Measurements from ENCODE around the gene SLC6A17.

The SLC6A17 gene

GRCh38 chr1:110130989-110131388 is 19.3 kb upstream of the SLC6A17 start:
- H3K79me1 ChIP-seq (ENCODE audit: low read length) = no peaks in the 10 kb centered on the region
- DNase-seq = no peak

DNA sequence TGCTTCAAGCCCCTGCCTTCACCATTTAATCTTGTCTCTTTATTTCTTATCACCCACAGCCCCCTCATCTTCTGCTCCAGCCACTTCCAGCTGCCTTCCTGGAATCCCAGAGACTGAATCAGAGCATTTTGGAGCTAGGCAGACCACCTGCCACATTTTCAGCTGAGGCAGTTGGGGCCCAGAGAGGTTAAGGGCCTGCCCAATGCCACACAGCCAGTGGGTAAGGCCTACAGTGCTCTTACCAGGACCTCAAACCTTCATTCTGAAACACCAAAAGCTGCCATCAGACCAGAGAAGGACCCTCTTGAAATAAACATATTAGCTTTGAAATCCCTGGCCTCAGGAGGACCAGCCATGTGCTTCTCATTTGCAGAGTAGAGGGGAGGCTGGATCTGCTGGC is 17.6 kb upstream of the SLC6A17 start:
- Histone ChIP-seq H3K27me3 (ENCODE audit: insufficient read depth, low read length) (peaks cover 2% of the 10 kb centered on the region), H3K79me1 (ENCODE audit: low read length) (no peaks in the 10 kb centered on the region), H2BK120ac (ENCODE audit: insufficient read depth, low read length, poor library complexity) (no peak overlapping the region), H3K4me1 (ENCODE audit: control insufficient read depth in 1 of 2, insufficient read depth in 2 of 2, low read length in 2 of 2) (no peaks in the 10 kb centered on the region), H3K14ac (ENCODE audit: low read length) (no peak overlapping the region), H4K8ac (ENCODE audit: low read depth, low read length) (no peak overlapping the region), H3K79me2 (ENCODE audit: control insufficient read depth, insufficient read depth, low read length, poor library complexity) (no peaks in the 10 kb centered on the region), H2AK5ac (ENCODE audit: low read length) (no peak overlapping the region), H3K4me2 (ENCODE audit: low read length) (no peak overlapping the region), H3K4ac (ENCODE audit: low read depth, low read length) (no peak overlapping the region), H3K9ac (ENCODE audit: low read length) (no peak overlapping the region), H4K91ac (ENCODE audit: low read depth, low read length) (no peak overlapping the region), H4K12ac (ENCODE audit: low read depth, low read length) (no peak overlapping the region), H3K4me3 (ENCODE audit: low read depth, low read length) (no peak overlapping the region), H3K9me3 (ENCODE audit: insufficient read depth, low read depth, low read length) (no peaks in the 10 kb centered on the region), H2BK5ac (ENCODE audit: low read depth, low read length, poor library complexity) (no peak overlapping the region), H3K36me3 (ENCODE audit: control insufficient read depth in 1 of 2, insufficient read depth in 2 of 2, low read length in 2 of 2) (no peaks in the 10 kb centered on the region), H3K18ac (ENCODE audit: low read length) (no peak overlapping the region), H2AFZ (ENCODE audit: insufficient read depth, low read length, poor library complexity) (no peak overlapping the region), H2BK12ac (ENCODE audit: low read length) (no peak overlapping the region), H3K23ac (ENCODE audit: low read length) (no peak overlapping the region), H3K27ac (ENCODE audit: low read depth, low read length) (no peak overlapping the region)
- no peak for DNase-seq

More at GRCh38 chr1:110130989-110131388, 19.3 kb upstream of the SLC6A17 start:
- Histone ChIP-seq H2AK5ac (ENCODE audit: low read length) (no peak overlapping the region), H4K8ac (ENCODE audit: low read depth, low read length) (no peak overlapping the region), H3K27me3 (ENCODE audit: insufficient read depth, low read length) (peaks cover 2% of the 10 kb centered on the region), H2BK5ac (ENCODE audit: low read depth, low read length, poor library complexity) (no peak overlapping the region), H4K12ac (ENCODE audit: low read depth, low read length) (no peak overlapping the region), H3K18ac (ENCODE audit: low read length) (no peak overlapping the region), H3K27ac (ENCODE audit: low read depth, low read length) (no peak overlapping the region), H3K79me2 (ENCODE audit: control insufficient read depth, insufficient read depth, low read length, poor library complexity) (no peaks in the 10 kb centered on the region), H3K9ac (ENCODE audit: low read length) (no peak overlapping the region), H3K23ac (ENCODE audit: low read length) (no peak overlapping the region), H2BK12ac (ENCODE audit: low read length) (no peak overlapping the region), H4K91ac (ENCODE audit: low read depth, low read length) (no peak overlapping the region), H3K4me1 (ENCODE audit: control insufficient read depth in 1 of 2, insufficient read depth in 2 of 2, low read length in 2 of 2) (no peaks in the 10 kb centered on the region), H2BK120ac (ENCODE audit: insufficient read depth, low read length, poor library complexity) (no peak overlapping the region), H3K9me3 (ENCODE audit: insufficient read depth, low read depth, low read length) (no peaks in the 10 kb centered on the region), H3K4me3 (ENCODE audit: low read depth, low read length) (no peak overlapping the region), H3K4ac (ENCODE audit: low read depth, low read length) (no peak overlapping the region), H2AFZ (ENCODE audit: insufficient read depth, low read length, poor library complexity) (no peak overlapping the region), H3K4me2 (ENCODE audit: low read length) (no peak overlapping the region), H3K36me3 (ENCODE audit: control insufficient read depth in 1 of 2, insufficient read depth in 2 of 2, low read length in 2 of 2) (no peaks in the 10 kb centered on the region), H3K14ac (ENCODE audit: low read length) (no peak overlapping the region)
- no CpG with 5 or more reads among the region's 7 CpGs for WGBS (ENCODE audit: extremely low coverage, insufficient coverage, insufficient read length)

- no peak overlapping the region for H2AK5ac ChIP-seq (ENCODE audit: low read length)
- no peak overlapping the region for H2BK12ac ChIP-seq (ENCODE audit: low read length)
- H4K8ac ChIP-seq (ENCODE audit: low read depth, low read length) = no peak overlapping the region
- no peak overlapping the region for H3K27ac ChIP-seq (ENCODE audit: low read depth, low read length)
- no peak overlapping the region for H2BK120ac ChIP-seq (ENCODE audit: insufficient read depth, low read length, poor library complexity)
- no peak overlapping the region for H3K4me2 ChIP-seq (ENCODE audit: low read length)
- peaks cover 2% of the 10 kb centered on the region for H3K27me3 ChIP-seq (ENCODE audit: insufficient read depth, low read length)
- H2BK5ac ChIP-seq (ENCODE audit: low read depth, low read length, poor library complexity) = no peak overlapping the region
- no peak overlapping the region for H3K4ac ChIP-seq (ENCODE audit: low read depth, low read length)
- no peak overlapping the region for H4K12ac ChIP-seq (ENCODE audit: low read depth, low read length)
- no peak overlapping the region for H3K4me3 ChIP-seq (ENCODE audit: low read depth, low read length)
- H3K9ac ChIP-seq (ENCODE audit: low read length) = no peak overlapping the region
- WGBS (ENCODE audit: extremely low coverage, insufficient coverage, insufficient read length) = no CpG with 5 or more reads among the region's 4 CpGs
- no peaks in the 10 kb centered on the region for H3K79me1 ChIP-seq (ENCODE audit: low read length)
- H4K91ac ChIP-seq (ENCODE audit: low read depth, low read length) = no peak overlapping the region
- no peak for DNase-seq
- H3K36me3 ChIP-seq (ENCODE audit: control insufficient read depth in 1 of 2, insufficient read depth in 2 of 2, low read length in 2 of 2) = no peaks in the 10 kb centered on the region
- no peaks in the 10 kb centered on the region for H3K4me1 ChIP-seq (ENCODE audit: control insufficient read depth in 1 of 2, insufficient read depth in 2 of 2, low read length in 2 of 2)
- H3K79me2 ChIP-seq (ENCODE audit: control insufficient read depth, insufficient read depth, low read length, poor library complexity) = no peaks in the 10 kb centered on the region
- no peak overlapping the region for H3K14ac ChIP-seq (ENCODE audit: low read length)
- no peak overlapping the region for H2AFZ ChIP-seq (ENCODE audit: insufficient read depth, low read length, poor library complexity)
- no peaks in the 10 kb centered on the region for H3K9me3 ChIP-seq (ENCODE audit: insufficient read depth, low read depth, low read length)
- no peak overlapping the region for H3K18ac ChIP-seq (ENCODE audit: low read length)
- H3K23ac ChIP-seq (ENCODE audit: low read length) = no peak overlapping the region
Measured at GRCh38 chr1:110133436-110133835, 16.9 kb upstream of the SLC6A17 start.

GRCh38 chr1:110134050-110134595 is 16.2 kb upstream of the SLC6A17 start:
- H2BK5ac ChIP-seq (ENCODE audit: low read depth, low read length, poor library complexity) = no peak overlapping the region
- no CpG with 5 or more reads among the region's 11 CpGs for WGBS (ENCODE audit: extremely low coverage, insufficient coverage, insufficient read length)
- H3K18ac ChIP-seq (ENCODE audit: low read length) = no peak overlapping the region
- no peak overlapping the region for H3K23ac ChIP-seq (ENCODE audit: low read length)
- H4K8ac ChIP-seq (ENCODE audit: low read depth, low read length) = no peak overlapping the region
- no peak overlapping the region for H3K4me3 ChIP-seq (ENCODE audit: low read depth, low read length)
- H3K36me3 ChIP-seq (ENCODE audit: control insufficient read depth in 1 of 2, insufficient read depth in 2 of 2, low read length in 2 of 2) = no peaks in the 10 kb centered on the region
- H3K4ac ChIP-seq (ENCODE audit: low read depth, low read length) = no peak overlapping the region
- no peak overlapping the region for H2AFZ ChIP-seq (ENCODE audit: insufficient read depth, low read length, poor library complexity)
- no peak overlapping the region for H4K12ac ChIP-seq (ENCODE audit: low read depth, low read length)
- H3K27ac ChIP-seq (ENCODE audit: low read depth, low read length) = no peak overlapping the region
- H3K27me3 ChIP-seq (ENCODE audit: insufficient read depth, low read length) = peaks cover 2% of the 10 kb centered on the region
- no peaks in the 10 kb centered on the region for H3K9me3 ChIP-seq (ENCODE audit: insufficient read depth, low read depth, low read length)
- no peaks in the 10 kb centered on the region for H3K4me1 ChIP-seq (ENCODE audit: control insufficient read depth in 1 of 2, insufficient read depth in 2 of 2, low read length in 2 of 2)
- no peak overlapping the region for H3K14ac ChIP-seq (ENCODE audit: low read length)
- no peak overlapping the region for H2BK12ac ChIP-seq (ENCODE audit: low read length)
- no peak overlapping the region for H4K91ac ChIP-seq (ENCODE audit: low read depth, low read length)
- no peak overlapping the region for H2BK120ac ChIP-seq (ENCODE audit: insufficient read depth, low read length, poor library complexity)
- no peak overlapping the region for H2AK5ac ChIP-seq (ENCODE audit: low read length)
- no peaks in the 10 kb centered on the region for H3K79me1 ChIP-seq (ENCODE audit: low read length)
- no peak overlapping the region for H3K4me2 ChIP-seq (ENCODE audit: low read length)
- no peak for DNase-seq
- H3K79me2 ChIP-seq (ENCODE audit: control insufficient read depth, insufficient read depth, low read length, poor library complexity) = no peaks in the 10 kb centered on the region
- H3K9ac ChIP-seq (ENCODE audit: low read length) = no peak overlapping the region

All from trophoblast cell (in vitro differentiated cells and primary cell).